Effector CD8-positive, alpha-beta T cell (primary cell): ENCODE results near the gene LARGE2.

Experiments
- DNase-seq: peaks from one replicate; lab custom pipeline; 2025; lab: John Stamatoyannopoulos, UW
- total RNA-seq, 4 experiments: gene quantifications; one replicate each; lab custom pipeline; 2026; lab: John Stamatoyannopoulos, UW

LARGE2 gene
- 2.2 to 7.4 (median 3.8) reads per million in 4 experiments for total RNA-seq

DNA sequence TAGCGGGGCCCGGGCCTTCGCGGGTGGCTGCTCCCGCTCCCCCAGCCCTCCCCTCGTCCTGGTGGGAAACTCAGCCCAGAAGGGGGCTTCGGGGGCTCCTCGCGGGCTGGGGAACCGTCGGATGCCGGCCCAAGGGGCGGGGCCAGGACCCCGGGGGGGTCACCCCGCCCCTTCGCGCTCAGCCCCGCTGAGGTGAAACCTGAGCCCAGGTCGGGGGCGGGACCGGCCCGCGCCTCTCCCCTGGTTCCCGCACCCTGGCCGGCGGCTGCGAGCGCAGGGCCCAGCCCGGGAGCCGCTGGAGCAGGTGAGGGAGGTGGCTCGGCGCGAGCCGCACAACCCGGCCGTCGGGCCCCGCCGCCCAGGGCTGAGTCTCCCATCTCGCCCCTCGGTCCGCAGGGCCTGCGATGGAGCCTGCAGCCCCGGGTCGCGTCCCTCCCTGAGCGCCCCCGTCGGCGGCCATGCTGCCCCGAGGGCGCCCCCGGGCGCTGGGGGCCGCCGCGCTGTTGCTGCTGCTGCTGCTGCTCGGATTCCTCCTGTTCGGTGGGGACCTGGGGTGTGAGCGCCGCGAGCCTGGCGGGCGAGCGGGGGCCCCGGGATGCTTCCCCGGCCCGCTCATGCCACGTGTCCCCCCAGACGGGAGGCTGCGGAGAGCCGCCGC lies at the start of gene LARGE2:
LARGE2 (plus strand) TSS at position 232 of the 658 bp plus-strand sequence; CDS start at position 459, 227 bp downstream.
- DNase-seq, result no peak

DNA sequence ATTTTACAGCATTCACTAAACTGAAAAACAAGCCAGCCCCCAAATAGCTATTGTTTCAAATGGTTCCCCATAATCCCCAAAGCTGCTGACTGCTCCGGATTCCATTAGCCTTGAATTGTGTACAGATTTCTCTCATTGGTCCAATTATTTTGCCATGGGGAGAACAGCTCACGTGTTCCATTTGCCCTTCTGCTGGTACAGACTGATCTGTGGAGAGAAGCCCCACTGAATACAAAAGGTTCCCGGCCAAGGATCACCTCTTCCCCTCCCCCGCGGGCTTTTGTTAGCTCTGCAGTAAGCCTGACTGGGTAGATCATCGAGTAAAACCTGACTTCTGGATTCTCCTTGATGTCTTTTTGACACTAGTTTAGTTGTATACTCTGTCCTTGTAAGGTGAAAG lies 46.1 kb upstream of the LARGE2 start:
- no peak for DNase-seq

- DNase-seq, result no peak
These were observed 45.2 kb upstream of the LARGE2 start for GRCh38 chr11:45877221-45877620.

DNA sequence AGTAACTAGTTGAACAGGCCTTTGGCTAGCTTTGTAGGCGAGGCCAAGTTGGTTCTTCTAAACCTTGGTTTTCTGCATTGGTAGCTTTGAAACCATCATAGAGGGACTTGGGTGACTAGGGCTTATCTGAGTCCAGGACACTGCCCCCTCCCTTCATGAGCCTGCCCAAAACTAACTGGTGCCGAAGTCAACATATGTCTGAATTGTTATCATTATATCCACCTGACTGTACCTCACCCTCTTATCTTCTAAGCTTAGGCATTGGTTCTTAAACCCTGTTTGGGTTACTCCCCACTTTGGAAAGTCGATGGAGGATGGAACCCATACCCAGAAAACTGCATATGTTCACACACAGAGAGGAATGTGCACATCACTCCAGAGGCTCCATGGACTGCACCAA lies 44.6 kb upstream of the LARGE2 start:
- no peak for DNase-seq

GRCh38 chr11:45879803-45880686 lies 42.4 kb upstream of the LARGE2 start:
- no peak for DNase-seq

GRCh38 chr11:45880772-45881570 lies 41.5 kb upstream of the LARGE2 start:
- DNase-seq, result no peak

DNA sequence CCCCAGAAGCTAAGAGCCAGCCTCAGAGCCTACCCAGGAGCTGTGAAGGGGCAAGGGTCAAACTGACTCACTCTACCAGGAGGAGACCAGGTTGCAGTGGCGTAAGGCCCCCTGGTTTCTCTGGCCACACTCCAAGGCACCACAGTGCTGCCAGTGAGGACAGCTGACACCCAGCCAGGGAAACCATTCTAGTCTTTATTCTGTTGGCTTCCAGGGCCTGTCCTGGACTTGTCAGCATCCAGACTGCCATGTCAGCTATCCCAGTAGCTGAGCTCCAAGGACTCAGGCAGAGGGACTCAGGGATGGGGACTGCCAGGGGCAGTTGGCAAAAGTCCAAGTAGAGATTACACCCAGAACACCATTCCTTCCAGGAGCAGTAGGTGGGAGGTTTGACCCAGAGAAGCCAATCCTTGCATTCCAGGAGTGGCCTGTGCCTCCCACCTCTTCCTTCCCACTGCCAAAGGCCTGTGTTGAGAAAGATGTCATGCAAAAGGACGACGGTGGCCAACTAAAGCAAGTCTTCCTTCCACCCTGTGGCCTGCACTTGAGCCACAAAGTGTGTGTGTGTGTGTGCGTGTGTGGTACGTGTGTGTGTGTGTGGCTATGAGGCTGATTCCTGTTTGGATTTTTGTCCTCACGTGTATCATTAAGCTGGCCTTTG lies 40.6 kb upstream of the LARGE2 start:
- no peak for DNase-seq

DNA sequence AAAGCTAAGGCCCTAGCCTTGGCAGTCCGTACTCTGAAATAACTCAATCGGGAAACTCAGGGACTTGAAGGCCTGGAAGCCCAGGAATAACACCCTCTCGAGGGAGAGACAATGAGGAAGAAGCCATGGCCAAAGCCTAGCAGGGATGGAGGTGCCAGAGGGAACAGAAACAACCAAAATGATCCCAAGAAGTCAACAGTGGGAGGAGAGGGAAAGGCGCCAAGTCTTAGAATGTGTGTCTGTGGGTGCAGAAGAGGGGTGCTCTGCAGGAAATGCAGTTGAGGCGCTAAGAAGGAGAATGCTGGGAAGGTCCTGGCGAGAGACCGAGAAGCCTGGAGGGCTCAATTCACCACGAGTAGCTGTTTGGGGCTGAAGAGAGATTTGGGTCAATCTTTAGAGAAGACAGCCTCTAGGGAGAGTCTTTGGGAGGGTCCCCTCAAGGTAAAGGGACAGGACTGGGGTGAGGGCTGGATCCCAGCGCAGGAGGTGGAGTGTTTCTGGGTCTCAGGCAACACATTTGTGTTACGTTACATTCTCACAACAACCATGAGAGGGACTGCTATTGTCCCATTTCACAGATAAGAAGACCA lies 37.8 kb upstream of the LARGE2 start:
- DNase-seq, result no peak

GRCh38 chr11:45885274-45885920 lies 37.1 kb upstream of the LARGE2 start, which contains the start of gene MAPK8IP1:
Gene MAPK8IP1, plus strand, starts transcription at chr11:45885651. Its CDS starts 170 bp downstream, at chr11:45885821.
- peak; percentile 51 for DNase-seq

GRCh38 chr11:45885921-45886721 lies 36.3 kb upstream of the LARGE2 start:
- DNase-seq, result no peak

DNA sequence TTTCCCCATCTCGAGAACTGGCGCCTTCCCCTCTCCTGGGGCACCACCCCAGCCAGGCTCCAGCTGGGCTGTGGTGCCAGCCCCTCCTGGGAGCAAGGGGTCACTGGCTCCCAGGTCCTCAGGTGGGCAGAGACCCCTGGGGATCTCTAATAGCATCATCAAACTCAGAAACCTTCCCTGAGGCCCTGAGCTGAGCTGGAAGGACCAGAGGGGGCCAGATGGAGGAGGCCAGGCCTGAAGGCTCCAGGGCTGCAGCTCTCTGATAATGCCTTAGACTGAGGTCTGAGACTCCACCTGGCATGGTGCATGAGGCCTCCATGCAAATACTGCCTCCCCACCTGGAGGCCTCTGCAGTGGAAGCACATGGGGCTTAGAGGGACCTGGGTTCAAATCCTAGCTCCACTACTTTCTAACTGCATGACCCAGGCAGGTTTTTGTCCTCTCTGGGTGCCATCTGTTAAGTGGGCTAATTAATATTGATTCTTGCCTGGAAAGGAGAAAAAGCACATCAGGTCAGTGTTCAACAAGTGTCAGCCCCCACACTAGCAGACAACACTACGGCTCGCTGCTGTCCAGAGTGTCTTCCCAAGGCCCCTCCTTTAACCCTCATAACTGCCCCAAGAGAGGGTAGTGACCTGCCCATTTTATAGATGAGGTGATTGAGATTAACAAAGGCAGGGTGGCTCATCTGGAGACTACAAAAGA lies 35.5 kb upstream of the LARGE2 start:
- DNase-seq, result no peak

DNA sequence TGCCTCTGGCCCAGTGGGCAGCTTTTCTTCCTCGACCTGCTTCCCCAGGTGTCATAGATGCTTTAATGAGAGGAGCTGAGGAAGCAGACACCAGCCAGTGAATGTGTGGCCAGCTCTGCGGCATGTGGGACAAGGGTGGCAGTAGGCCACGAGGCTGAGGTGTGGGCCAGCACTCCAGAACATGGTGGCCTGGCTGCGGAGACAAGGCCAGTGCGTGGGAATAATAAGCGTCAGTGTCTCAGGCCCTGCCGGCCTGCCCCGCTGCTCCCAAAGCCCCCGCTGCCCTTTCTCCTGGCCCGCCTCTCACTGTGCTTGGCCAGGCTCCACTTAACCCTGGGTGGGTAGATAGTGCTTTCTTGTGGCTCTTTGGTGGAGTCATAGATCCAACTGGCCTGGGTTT lies 34.9 kb upstream of the LARGE2 start:
- no peak for DNase-seq

- DNase-seq, result no peak
These were observed 32.9 kb upstream of the LARGE2 start for GRCh38 chr11:45889555-45889954.

DNA sequence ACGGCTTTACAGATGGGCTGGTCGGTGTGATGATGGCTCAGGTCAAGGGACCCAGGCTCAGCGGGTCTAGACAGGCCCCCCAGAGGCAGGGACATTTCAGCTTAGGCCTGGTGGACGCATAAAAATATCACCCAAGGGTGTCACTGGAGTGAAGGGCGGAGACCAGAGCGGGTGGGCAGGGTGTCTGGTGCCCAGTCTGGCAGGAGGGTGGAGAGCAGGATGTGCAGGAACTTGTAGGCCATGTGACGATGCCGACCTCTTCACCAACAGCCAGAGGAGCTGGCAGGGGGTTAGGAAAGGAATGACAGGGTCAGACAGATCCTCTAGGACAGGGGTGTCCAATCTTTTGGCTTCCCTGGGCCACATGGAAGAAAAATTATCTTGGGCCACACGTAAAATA lies 32.5 kb upstream of the LARGE2 start:
- DNase-seq, result no peak

DNA sequence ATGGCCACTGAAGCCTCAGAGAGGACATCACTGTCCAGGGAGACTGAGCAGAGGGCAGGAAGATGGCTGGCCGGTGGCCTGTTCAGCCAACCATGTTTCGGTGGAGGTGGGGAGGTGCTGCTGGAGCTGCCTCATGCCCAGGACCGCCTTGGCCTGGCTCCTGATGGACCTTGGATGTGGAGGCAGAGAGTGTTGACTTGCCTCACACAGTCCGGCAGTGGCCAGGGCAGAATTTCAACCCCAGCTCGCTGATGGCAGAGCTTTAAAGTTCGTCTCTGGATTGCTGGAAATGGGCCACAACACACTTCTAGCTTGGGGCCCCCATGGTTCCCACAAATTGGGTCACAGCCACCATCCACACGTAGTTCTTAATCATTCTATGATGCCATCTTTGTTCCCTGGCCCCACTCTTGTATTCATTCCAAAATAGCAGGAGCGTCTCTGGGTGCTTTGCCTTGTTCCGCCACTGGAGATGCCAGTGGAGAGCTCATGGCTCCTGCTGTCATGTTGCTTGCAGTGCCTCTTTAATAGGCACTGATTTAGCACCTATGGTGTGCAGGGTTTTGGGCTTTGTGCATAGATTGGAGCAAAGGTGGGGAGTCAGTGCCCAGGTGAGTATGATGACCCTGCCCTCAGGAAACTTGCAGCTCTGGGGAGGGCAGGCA lies 31.4 kb upstream of the LARGE2 start:
- DNase-seq, result no peak

DNA sequence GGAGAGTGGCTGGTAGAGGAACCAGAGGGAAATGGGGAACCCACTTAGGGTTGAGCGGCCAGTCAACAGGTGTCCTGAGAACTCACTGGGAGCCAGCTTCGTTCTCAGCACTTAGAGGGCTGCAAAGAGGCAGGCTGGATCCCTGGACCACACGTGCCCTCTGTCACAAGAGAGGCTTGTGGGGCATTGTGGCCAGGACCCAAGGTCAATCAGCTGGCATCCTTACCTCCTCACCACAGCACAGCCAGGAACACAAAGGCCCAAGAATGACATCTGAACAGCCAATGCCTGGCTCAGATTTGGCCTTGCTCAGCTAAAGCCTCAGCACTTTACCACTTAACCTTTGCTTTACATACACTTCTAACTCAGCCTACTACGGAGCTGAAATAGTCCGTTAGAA lies 29.6 kb upstream of the LARGE2 start:
- DNase-seq, result no peak

DNA sequence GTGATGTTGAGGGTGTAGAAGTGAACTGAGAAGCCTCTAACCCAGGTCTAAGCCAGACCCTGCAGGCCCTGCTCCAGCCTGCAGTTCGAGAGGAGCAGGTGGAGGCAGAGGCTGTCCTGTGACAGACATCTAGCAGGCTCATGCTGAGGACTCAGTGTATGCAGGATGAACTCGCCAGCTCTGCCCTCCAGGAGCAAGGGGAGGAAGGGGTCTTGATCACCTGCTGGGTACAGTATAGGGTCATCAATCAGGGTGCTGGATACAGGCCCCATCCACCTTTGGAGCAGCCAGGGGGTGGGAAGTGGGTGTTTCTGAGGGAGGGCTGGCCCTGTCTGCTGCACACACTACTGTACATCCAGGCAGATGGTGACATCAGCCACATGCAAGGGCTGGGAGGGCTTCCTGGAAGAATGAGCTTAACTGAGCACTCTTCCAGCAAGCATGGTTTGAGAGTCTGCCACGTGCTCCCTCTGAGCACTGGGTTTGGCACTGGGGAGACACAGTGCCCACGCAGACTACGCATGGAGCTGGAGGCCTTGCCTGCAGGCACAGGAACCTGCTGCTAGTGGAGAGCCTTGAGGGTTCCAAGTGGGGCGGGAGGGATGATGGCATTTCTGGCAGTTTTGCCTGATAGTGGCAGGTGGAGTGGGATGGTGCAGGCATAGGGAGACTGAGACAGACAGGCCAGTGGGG lies 27.8 kb upstream of the LARGE2 start:
- no peak for DNase-seq
